Body of pancreas (tissue), 4 donors: Measurements from ENCODE around the gene DNASE1L3. TPM values are rescaled to one million over a fixed set of nuclear protein-coding genes. Genes with fewer than 3 reads are reported as not detected.
A peak's percentile ranks its signal among the peaks of the same experiment; 100 is the strongest.

Experiments used
- ATAC-seq: fragments of 150-250 bp; one replicate; pipeline ENCODE4 v1.9.1; 2016
- DNase-seq, 4 donors: peaks; one replicate each; pipeline ENCODE4 v3.0.0-alpha.2; 2019
- H3K27ac ChIP-seq, 4 donors: fragments of 200-600 bp; sonication (generic); 1 replicate in 3 of 4; 2 replicates in 1 of 4; pipeline versions ENCODE4 v1.5.1 to v1.6.1; 2016 to 2019; ENCODE audit warnings: mild to moderate bottlenecking in 1 of 4, mixed read lengths in 1 of 4, moderate library complexity in 1 of 4
- H3K27me3 ChIP-seq, 2 donors: fragments of 200-600 bp; sonication (generic); one replicate each; pipeline ENCODE4 v1.6.0; 2016; ENCODE audit warnings: mild to moderate bottlenecking in 1 of 2
- H3K36me3 ChIP-seq, 2 donors: fragments of 200-600 bp; sonication (generic); replicated peaks in 1 of 2; 2 replicates each; pipeline ENCODE4 v1.5.1; 2016; ENCODE audit warnings: low read depth in 2 of 2; ENCODE audit not compliant: insufficient read depth in 1 of 2
- H3K4me1 ChIP-seq: fragments of 200-600 bp; sonication (generic); one replicate; pipeline ENCODE4 v1.6.0; 2016
- H3K4me3 ChIP-seq, 2 donors: fragments of 200-600 bp; sonication (generic); 1 replicate in 1 of 2; 2 replicates in 1 of 2; pipeline ENCODE4 v1.5.1; 2016 to 2019
- H3K9me3 ChIP-seq, 3 donors: fragments of 200-600 bp; sonication (generic); 1 replicate in 2 of 3; 2 replicates in 1 of 3; pipeline ENCODE4 v1.5.1; 2016
- CTCF ChIP-seq, 7 experiments: fragments of 450-650 bp in 4 of 7; fragments of 200-600 bp in 3 of 7; sonication (generic) in 3 of 7; IDR thresholded peaks; one replicate each; pipeline ENCODE4 v1.5.1; 2016 to 2019; ENCODE audit warnings: antibody characterized with exemption in 7 of 7
- POLR2A ChIP-seq, 3 donors: fragments of 450-650 bp; IDR thresholded peaks; one replicate each; pipeline ENCODE4 v1.6.1; 2016; ENCODE audit warnings: antibody characterized with exemption in 3 of 3, mild to moderate bottlenecking in 2 of 3
- WGBS, 2 donors: methylation state at CpG; one replicate each; pipeline ENCODE4 v1.1.5; 2017; 5-methylcytosine and 5-hydroxymethylcytosine counted together
- intact Hi-C: fragments of 100-400 bp; cut with DNase I; formaldehyde crosslinking; loops from one replicate; pipeline ENCODE4 v1.15.1; 2023
- total RNA-seq, 2 donors: library from RNA; depleted of rRNA; stranded (reverse); fragments of >200 nt; gene quantifications; one replicate each; pipeline ENCODE4 v1.1.0, GENCODE V29; 2016

DNASE1L3 gene
- total RNA-seq, 2 donors from 2014 or later: 2.1 TPM; not detected in 1

GRCh38 chr3:58155838-58156237 is 54.9 kb downstream of the DNASE1L3 start:
- DNase-seq (no peak), ATAC-seq (no peak)
- Histone ChIP-seq H3K27me3 (no peaks in the 10 kb centered on the region), H3K27ac (no peak overlapping the region), H3K9me3 (no peaks in the 10 kb centered on the region), H3K4me3 (no peak overlapping the region), H3K4me1 (peaks cover 14% of the 10 kb centered on the region), H3K36me3 (peaks cover 0 to 23% of the 10 kb centered on the region in 2 donors)
- TF ChIP-seq CTCF (IDR thresholded peaks at IDR 0.05) (no peak), POLR2A (IDR thresholded peaks at IDR 0.05) (no peak)
- 94% methylated on average over 6 to 10 of the region's 10 CpGs for WGBS, 2 donors
- intact Hi-C loops: no loop called here

DNA sequence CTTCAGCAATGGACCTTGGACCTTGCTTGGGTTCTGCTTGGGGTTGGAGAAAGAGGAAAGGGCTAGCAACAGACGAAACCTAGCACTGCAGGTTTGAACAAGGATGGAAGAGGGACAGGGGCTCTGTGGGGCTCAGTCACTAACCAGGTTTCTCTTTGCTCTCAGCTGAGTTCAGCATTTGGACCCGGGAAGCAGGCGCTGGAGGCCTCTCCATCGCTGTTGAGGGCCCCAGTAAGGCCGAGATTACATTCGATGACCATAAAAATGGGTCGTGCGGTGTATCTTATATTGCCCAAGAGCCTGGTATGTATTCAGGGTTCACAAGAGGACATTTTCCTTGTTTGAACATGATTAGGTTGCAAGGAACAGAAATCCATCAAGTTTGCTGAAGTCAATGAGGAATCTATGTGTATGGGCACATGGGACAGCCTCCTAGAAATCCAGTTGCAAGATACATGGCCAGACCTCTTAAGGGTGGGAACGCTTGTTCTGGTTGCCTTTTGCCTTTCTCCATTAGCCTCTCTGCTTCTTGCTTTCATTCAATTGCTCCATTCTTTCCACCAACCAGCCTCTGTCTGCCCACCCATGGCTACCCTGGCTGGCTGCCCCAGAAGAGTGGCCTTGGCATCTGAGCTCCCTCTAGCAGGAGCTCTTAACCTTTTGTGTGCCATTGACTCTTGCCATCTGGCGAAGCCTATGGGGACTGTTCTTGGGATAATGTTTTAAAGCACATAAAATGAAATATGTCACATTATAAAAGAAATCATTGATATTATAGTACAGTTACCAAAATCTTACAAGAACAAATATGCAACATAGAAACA is 55.9 kb downstream of the DNASE1L3 start:
- Histone ChIP-seq H3K36me3 (peaks cover 4 to 24% of the 10 kb centered on the region in 2 donors), H3K4me3 (no peak overlapping the region), H3K9me3 (no peaks in the 10 kb centered on the region), H3K27ac (peak overlapping the region in 3 of 4 donors; percentile 16 to 51 (median 36)), H3K4me1 (peaks cover 14% of the 10 kb centered on the region), H3K27me3 (no peaks in the 10 kb centered on the region)
- intact Hi-C loops: no loop called here
- 62 to 71% methylated on average over 10 of the region's 10 CpGs for WGBS, 2 donors
- TF ChIP-seq CTCF (IDR thresholded peaks at IDR 0.05): no peak
- TF ChIP-seq POLR2A (IDR thresholded peaks at IDR 0.05): no peak
- ATAC-seq: peak; percentile 62
- DNase-seq: peak in 1 of 4 donors; percentile 28

DNA sequence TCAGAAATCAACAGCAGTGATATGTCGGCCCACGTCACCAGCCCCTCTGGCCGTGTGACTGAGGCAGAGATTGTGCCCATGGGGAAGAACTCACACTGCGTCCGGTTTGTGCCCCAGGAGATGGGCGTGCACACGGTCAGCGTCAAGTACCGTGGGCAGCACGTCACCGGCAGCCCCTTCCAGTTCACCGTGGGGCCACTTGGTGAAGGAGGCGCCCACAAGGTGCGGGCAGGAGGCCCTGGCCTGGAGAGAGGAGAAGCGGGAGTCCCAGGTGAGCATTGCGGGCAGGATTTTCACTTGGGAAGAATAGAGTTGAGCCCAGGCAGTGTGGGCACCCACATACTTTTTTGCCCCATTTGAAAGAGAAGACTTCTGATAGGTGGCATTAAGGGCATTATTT is 57.4 kb downstream of the DNASE1L3 start:
- WGBS, 2 donors: 96 to 99% methylated on average over 16 of the region's 16 CpGs
- DNase-seq (no peak), ATAC-seq (no peak)
- Histone ChIP-seq H3K27me3 (no peaks in the 10 kb centered on the region), H3K4me1 (peaks cover 9% of the 10 kb centered on the region), H3K4me3 (no peak overlapping the region), H3K9me3 (no peaks in the 10 kb centered on the region), H3K27ac (no peak overlapping the region), H3K36me3 (peaks cover 5 to 36% of the 10 kb centered on the region in 2 donors)
- intact Hi-C loops: no loop called here
- TF ChIP-seq POLR2A (IDR thresholded peaks at IDR 0.05) (no peak), CTCF (IDR thresholded peaks at IDR 0.05) (no peak)

DNA sequence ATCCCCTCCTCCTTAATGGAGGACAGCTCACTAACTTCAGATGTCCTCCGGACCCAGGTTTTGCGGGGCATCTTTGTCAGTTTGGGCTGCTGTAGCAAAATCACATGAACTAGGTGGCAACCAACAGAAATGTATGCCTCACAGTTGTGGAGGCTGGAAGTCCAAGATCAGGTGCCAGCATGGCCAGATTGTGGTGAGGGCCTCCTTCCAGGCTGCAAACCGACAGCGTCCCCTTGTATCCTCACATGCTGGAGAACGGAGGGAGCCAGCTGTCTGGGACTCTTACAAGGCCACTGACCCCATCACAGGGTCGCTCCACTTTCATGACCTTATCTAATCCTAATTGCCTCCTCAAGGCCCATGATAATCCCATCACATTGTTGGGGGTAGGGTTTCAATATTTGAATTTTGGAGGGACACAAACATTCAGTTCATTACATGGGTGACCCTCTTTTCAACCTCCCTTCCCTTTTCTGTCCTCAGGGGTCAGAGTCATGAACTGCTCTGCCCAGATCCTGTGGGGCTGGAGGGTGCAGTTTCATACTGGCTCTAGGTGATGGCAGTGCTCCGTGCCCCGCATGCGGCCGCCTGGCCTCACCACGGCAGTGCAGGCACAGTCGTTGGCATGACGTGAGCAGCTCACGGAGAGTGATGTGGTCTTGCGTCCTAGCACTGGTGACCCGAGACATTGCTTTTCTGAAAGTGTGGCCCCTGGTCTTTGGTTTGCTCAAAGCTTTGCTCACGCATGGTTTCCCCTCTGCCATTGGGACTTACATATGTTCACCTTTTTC is 58.4 kb downstream of the DNASE1L3 start:
- no peak for DNase-seq

More for the DNA sequence above, 58.4 kb downstream of the DNASE1L3 start:
- H3K9me3 ChIP-seq: no peaks in the 10 kb centered on the region
- intact Hi-C loops: no loop called here
- no peak for TF ChIP-seq CTCF (IDR thresholded peaks at IDR 0.05)
- no peak for TF ChIP-seq POLR2A (IDR thresholded peaks at IDR 0.05)
- H3K4me3 ChIP-seq: no peak overlapping the region
- H3K36me3 ChIP-seq: peaks cover 5 to 40% of the 10 kb centered on the region in 2 donors
- H3K27me3 ChIP-seq: no peaks in the 10 kb centered on the region
- WGBS, 2 donors: 85 to 86% methylated on average over 16 to 17 of the region's 17 CpGs
- H3K27ac ChIP-seq: no peak overlapping the region
- ATAC-seq: no peak
- H3K4me1 ChIP-seq: peaks cover 9% of the 10 kb centered on the region
